Duodenal mucosa (tissue), 2 donors: ENCODE measurements around the gene EDC4.
"Not testable (repeated sequence)": the region's sequence is repeated elsewhere in the genome, so short reads cannot be mapped to it uniquely, and the experiment has no call there.

Source experiments
- H3K27ac ChIP-seq: one replicate; pipeline ENCODE4 v1.7.0; 2013; ENCODE audit warnings: low read depth, low read length
- H3K27me3 ChIP-seq, 2 donors: one replicate each; pipeline ENCODE4 v1.7.0; 2013; ENCODE audit warnings: low read length in 2 of 2, control low read depth in 1 of 2; ENCODE audit not compliant: insufficient read depth in 2 of 2, control insufficient read depth in 1 of 2
- H3K36me3 ChIP-seq, 2 donors: one replicate each; pipeline ENCODE4 v1.7.0; 2013; ENCODE audit warnings: low read length in 2 of 2, control low read depth in 1 of 2; ENCODE audit not compliant: insufficient read depth in 2 of 2, control insufficient read depth in 1 of 2
- H3K4me1 ChIP-seq, 2 donors: one replicate each; pipeline ENCODE4 v1.7.0; 2013; ENCODE audit warnings: low read length in 2 of 2, control low read depth in 1 of 2; ENCODE audit not compliant: insufficient read depth in 2 of 2, control insufficient read depth in 1 of 2
- H3K4me3 ChIP-seq, 2 donors: one replicate each; pipeline ENCODE4 v1.7.0; 2013; ENCODE audit warnings: low read length in 2 of 2, low read depth in 1 of 2
- H3K9ac ChIP-seq, 2 donors: one replicate each; pipeline ENCODE4 v1.7.0; 2013; ENCODE audit warnings: low read length in 2 of 2, low read depth in 1 of 2
- H3K9me3 ChIP-seq, 2 donors: one replicate each; pipeline ENCODE4 v1.7.0; 2013; ENCODE audit warnings: low read length in 2 of 2, control low read depth in 1 of 2; ENCODE audit not compliant: control insufficient read depth in 1 of 2

Gene EDC4

GRCh38 chr16:67901734-67902133 lies 28.9 kb downstream of the EDC4 start:
- H3K9me3 ChIP-seq = no peaks in the 10 kb centered on the region
- H3K27me3 ChIP-seq = no peaks in the 10 kb centered on the region
- peaks cover 0 to 12% of the 10 kb centered on the region in 2 donors for H3K36me3 ChIP-seq
- no peak overlapping the region for H3K27ac ChIP-seq
- H3K4me3 ChIP-seq = no peak overlapping the region
- no peak overlapping the region for H3K9ac ChIP-seq
- peaks cover 0 to 1% of the 10 kb centered on the region in 2 donors for H3K4me1 ChIP-seq

GRCh38 chr16:67902831-67903230 lies 30.0 kb downstream of the EDC4 start:
- Histone ChIP-seq H3K4me3 (no peak overlapping the region), H3K9ac (no peak overlapping the region), H3K9me3 (no peaks in the 10 kb centered on the region), H3K36me3 (peaks cover 0 to 12% of the 10 kb centered on the region in 2 donors), H3K27ac (no peak overlapping the region), H3K27me3 (no peaks in the 10 kb centered on the region), H3K4me1 (no peaks in the 10 kb centered on the region)

- Histone ChIP-seq H3K36me3 (peaks cover 13 to 36% of the 10 kb centered on the region in 2 donors), H3K27ac (no peak overlapping the region), H3K27me3 (no peaks in the 10 kb centered on the region), H3K9ac (no peak overlapping the region), H3K9me3 (no peaks in the 10 kb centered on the region), H3K4me1 (no peaks in the 10 kb centered on the region), H3K4me3 (no peak overlapping the region)
These were observed 34.7 kb downstream of the EDC4 start for GRCh38 chr16:67907397-67908180.

GRCh38 chr16:67909056-67909742 lies 36.3 kb downstream of the EDC4 start:
- H3K4me1 ChIP-seq = no peaks in the 10 kb centered on the region
- H3K9me3 ChIP-seq = no peaks in the 10 kb centered on the region
- H3K36me3 ChIP-seq = peaks cover 16 to 27% of the 10 kb centered on the region in 2 donors
- H3K27me3 ChIP-seq = no peaks in the 10 kb centered on the region
- H3K27ac ChIP-seq = no peak overlapping the region
- no peak overlapping the region for H3K4me3 ChIP-seq
- no peak overlapping the region for H3K9ac ChIP-seq

GRCh38 chr16:67910158-67910557 lies 37.3 kb downstream of the EDC4 start:
- Histone ChIP-seq H3K36me3 (peaks cover 16 to 33% of the 10 kb centered on the region in 2 donors), H3K9me3 (no peaks in the 10 kb centered on the region), H3K27me3 (no peaks in the 10 kb centered on the region), H3K4me3 (no peak overlapping the region), H3K9ac (no peak overlapping the region), H3K27ac (no peak overlapping the region), H3K4me1 (no peaks in the 10 kb centered on the region)

GRCh38 chr16:67914758-67915495 lies 42.1 kb downstream of the EDC4 start:
- Histone ChIP-seq H3K27me3 (no peaks in the 10 kb centered on the region), H3K9ac (no peak overlapping the region), H3K4me1 (peaks cover 0 to 3% of the 10 kb centered on the region in 2 donors), H3K27ac (no peak overlapping the region), H3K9me3 (no peaks in the 10 kb centered on the region), H3K4me3 (no peak overlapping the region), H3K36me3 (peaks cover 18 to 55% of the 10 kb centered on the region in 2 donors)

- not testable (repeated sequence) for H3K27ac ChIP-seq, H3K9ac ChIP-seq
These were observed 42.6 kb downstream of the EDC4 start for GRCh38 chr16:67915496-67915769.

GRCh38 chr16:67915831-67916723 lies 43.2 kb downstream of the EDC4 start:
- H3K27ac ChIP-seq = no peak overlapping the region
- peaks cover 0 to 3% of the 10 kb centered on the region in 2 donors for H3K4me1 ChIP-seq
- H3K27me3 ChIP-seq = no peaks in the 10 kb centered on the region
- H3K36me3 ChIP-seq = peaks cover 18 to 54% of the 10 kb centered on the region in 2 donors
- H3K9me3 ChIP-seq = no peaks in the 10 kb centered on the region
- no peak overlapping the region for H3K4me3 ChIP-seq
- no peak overlapping the region for H3K9ac ChIP-seq

More at GRCh38 chr16:67915496-67915769, 42.6 kb downstream of the EDC4 start:
- not testable (repeated sequence) for H3K4me1 ChIP-seq, H3K9me3 ChIP-seq, H3K4me3 ChIP-seq, H3K27me3 ChIP-seq
- H3K36me3 ChIP-seq = peaks cover 18 to 56% of the 10 kb centered on the region in 2 donors

GRCh38 chr16:67917140-67917851 lies 44.4 kb downstream of the EDC4 start:
- no peaks in the 10 kb centered on the region for H3K27me3 ChIP-seq
- H3K9me3 ChIP-seq = no peaks in the 10 kb centered on the region
- H3K9ac ChIP-seq = no peak overlapping the region
- H3K4me1 ChIP-seq = peaks cover 0 to 3% of the 10 kb centered on the region in 2 donors
- peaks cover 18 to 52% of the 10 kb centered on the region in 2 donors for H3K36me3 ChIP-seq
- no peak overlapping the region for H3K27ac ChIP-seq
- no peak overlapping the region for H3K4me3 ChIP-seq
